GM18507 (cell line): Measurements from ENCODE around the gene CUL3.
"Not testable (repeated sequence)": the region's sequence is repeated elsewhere in the genome, so short reads cannot be mapped to it uniquely, and the experiment has no call there.

Source experiments
- DNase-seq: peaks from one replicate; pipeline ENCODE4 v3.0.0; 2011; ENCODE audit warnings: low read depth; ENCODE audit not compliant: insufficient read length; ENCODE audit errors: extremely low spot score
- FAIRE-seq: peaks from 2 replicates; lab custom pipeline; 2011; peaks lifted over from hg19 to GRCh38; lab: Jason Lieb, UNC

Gene CUL3

GRCh38 chr2:224506494-224506893 is 78.7 kb downstream of the CUL3 start:
- no peak for DNase-seq
- FAIRE-seq, result no peak

GRCh38 chr2:224498991-224499390 is 86.2 kb downstream of the CUL3 start:
- DNase-seq (no peak), FAIRE-seq (no peak)

- no peak for FAIRE-seq
These were observed 92.6 kb downstream of the CUL3 start for GRCh38 chr2:224492531-224492930.

GRCh38 chr2:224487940-224488339 is 97.2 kb downstream of the CUL3 start:
- not testable (repeated sequence) for DNase-seq, FAIRE-seq

More at GRCh38 chr2:224492531-224492930, 92.6 kb downstream of the CUL3 start:
- DNase-seq, result no peak

GRCh38 chr2:224485081-224486014 is 99.8 kb downstream of the CUL3 start:
- FAIRE-seq, DNase-seq: not testable (repeated sequence)

GRCh38 chr2:224479826-224480225 is 105.3 kb downstream of the CUL3 start:
- no peak for DNase-seq

GRCh38 chr2:224472827-224473226 is 112.3 kb downstream of the CUL3 start:
- DNase-seq (no peak), FAIRE-seq (no peak)

More at GRCh38 chr2:224479826-224480225, 105.3 kb downstream of the CUL3 start:
- no peak for FAIRE-seq

- no peak for DNase-seq
- no peak for FAIRE-seq
These were observed 113.0 kb downstream of the CUL3 start for GRCh38 chr2:224472137-224472536.

- DNase-seq (no peak), FAIRE-seq (no peak)
These were observed 115.7 kb downstream of the CUL3 start for GRCh38 chr2:224469374-224469964.

- FAIRE-seq, result no peak
- no peak for DNase-seq
These were observed 118.8 kb downstream of the CUL3 start for GRCh38 chr2:224466304-224466895.

GRCh38 chr2:224461391-224461790 is 123.8 kb downstream of the CUL3 start:
- DNase-seq (no peak), FAIRE-seq (no peak)

GRCh38 chr2:224457408-224458096 is 127.6 kb downstream of the CUL3 start:
- DNase-seq, result no peak
- no peak for FAIRE-seq

GRCh38 chr2:224453892-224454291 is 131.3 kb downstream of the CUL3 start:
- no peak for DNase-seq
- FAIRE-seq, result no peak

- DNase-seq (no peak), FAIRE-seq (peak; percentile 74)
These were observed 135.7 kb downstream of the CUL3 start for GRCh38 chr2:224449212-224450147.

- FAIRE-seq, result no peak
- no peak for DNase-seq
These were observed 136.9 kb downstream of the CUL3 start for GRCh38 chr2:224448236-224448635.

- no peak for FAIRE-seq
These were observed 140.4 kb downstream of the CUL3 start for GRCh38 chr2:224444783-224445182.

GRCh38 chr2:224444021-224444420 is 141.1 kb downstream of the CUL3 start:
- DNase-seq (no peak), FAIRE-seq (no peak)

More at GRCh38 chr2:224444783-224445182, 140.4 kb downstream of the CUL3 start:
- no peak for DNase-seq

GRCh38 chr2:224442071-224442967 is 142.8 kb downstream of the CUL3 start:
- FAIRE-seq, result no peak
- no peak for DNase-seq
